Stimulated activated memory B cell treated with anti-CD40 and anti-IgM and Interleukin-4, amounts not matched to agents 10 μg/mL and 1 μg/mL and 100 μg/mL, for 72 hours (primary cell): ENCODE measurements around the gene NKAIN2.
"Not testable (repeated sequence)": the region's sequence is repeated elsewhere in the genome, so short reads cannot be mapped to it uniquely, and the experiment has no call there.

Experiments used
- ATAC-seq: fragments of 150-1000 bp; cut with Tn5 transposase; 2 replicates; pipeline ENCODE4 v1.10.0; 2021
- H3K27ac Mint-ChIP-seq: one replicate; pipeline ENCODE4 v1.8.0; 2022; ENCODE audit warnings: mild to moderate bottlenecking, mixed read lengths
- H3K27me3 Mint-ChIP-seq: one replicate; pipeline ENCODE4 v1.8.0; 2022; ENCODE audit warnings: mixed read lengths
- H3K36me3 Mint-ChIP-seq: one replicate; pipeline ENCODE4 v1.8.0; 2022; ENCODE audit warnings: mixed read lengths
- H3K4me1 Mint-ChIP-seq: one replicate; pipeline ENCODE4 v1.8.0; 2022; ENCODE audit warnings: mixed read lengths
- H3K4me3 Mint-ChIP-seq: one replicate; pipeline ENCODE4 v1.8.0; 2022; ENCODE audit warnings: mild to moderate bottlenecking, moderate library complexity, mixed read lengths
- H3K9me3 Mint-ChIP-seq: one replicate; pipeline ENCODE4 v1.8.0; 2022; ENCODE audit warnings: mixed read lengths

Gene NKAIN2

GRCh38 chr6:124237911-124238310 lies 434.2 kb downstream of the NKAIN2 start:
- Mint-ChIP-seq H3K4me3 (no peak overlapping the region), H3K27ac (no peak overlapping the region), H3K9me3 (peaks cover 12% of the 10 kb centered on the region), H3K36me3 (no peaks in the 10 kb centered on the region), H3K4me1 (no peaks in the 10 kb centered on the region), H3K27me3 (no peaks in the 10 kb centered on the region)
- ATAC-seq, result no peak

GRCh38 chr6:124238408-124238807 lies 434.7 kb downstream of the NKAIN2 start:
- not testable (repeated sequence) for H3K27ac Mint-ChIP-seq, H3K4me1 Mint-ChIP-seq, ATAC-seq, H3K36me3 Mint-ChIP-seq, H3K4me3 Mint-ChIP-seq, H3K27me3 Mint-ChIP-seq
- peaks cover 16% of the 10 kb centered on the region for H3K9me3 Mint-ChIP-seq

GRCh38 chr6:124254941-124255685 lies 451.4 kb downstream of the NKAIN2 start:
- no peaks in the 10 kb centered on the region for H3K4me1 Mint-ChIP-seq
- ATAC-seq, result no peak
- H3K27me3 Mint-ChIP-seq, result no peaks in the 10 kb centered on the region
- no peak overlapping the region for H3K27ac Mint-ChIP-seq
- H3K36me3 Mint-ChIP-seq, result no peaks in the 10 kb centered on the region
- no peak overlapping the region for H3K4me3 Mint-ChIP-seq
- H3K9me3 Mint-ChIP-seq, result no peaks in the 10 kb centered on the region

- Mint-ChIP-seq H3K4me1 (no peaks in the 10 kb centered on the region), H3K27ac (no peak overlapping the region), H3K4me3 (no peak overlapping the region), H3K27me3 (no peaks in the 10 kb centered on the region), H3K9me3 (no peaks in the 10 kb centered on the region), H3K36me3 (no peaks in the 10 kb centered on the region)
- ATAC-seq, result no peak
Measured at GRCh38 chr6:124260337-124260736, 456.7 kb downstream of the NKAIN2 start.

- H3K9me3 Mint-ChIP-seq, result peaks cover 7% of the 10 kb centered on the region
- no peaks in the 10 kb centered on the region for H3K27me3 Mint-ChIP-seq
- no peak for ATAC-seq
- H3K4me1 Mint-ChIP-seq, result no peaks in the 10 kb centered on the region
- no peaks in the 10 kb centered on the region for H3K36me3 Mint-ChIP-seq
- H3K4me3 Mint-ChIP-seq, result no peak overlapping the region
- H3K27ac Mint-ChIP-seq, result no peak overlapping the region
Measured at GRCh38 chr6:124269733-124270132, 466.1 kb downstream of the NKAIN2 start.

GRCh38 chr6:124273701-124274100 lies 470.0 kb downstream of the NKAIN2 start:
- Mint-ChIP-seq H3K4me3 (no peak overlapping the region), H3K36me3 (no peaks in the 10 kb centered on the region), H3K27ac (no peak overlapping the region), H3K9me3 (peaks cover 7% of the 10 kb centered on the region), H3K27me3 (no peaks in the 10 kb centered on the region), H3K4me1 (no peaks in the 10 kb centered on the region)
- no peak for ATAC-seq

GRCh38 chr6:124282541-124282940 lies 478.9 kb downstream of the NKAIN2 start:
- Mint-ChIP-seq H3K27ac (no peak overlapping the region), H3K36me3 (no peaks in the 10 kb centered on the region), H3K4me1 (no peaks in the 10 kb centered on the region), H3K27me3 (no peaks in the 10 kb centered on the region), H3K9me3 (no peaks in the 10 kb centered on the region), H3K4me3 (no peak overlapping the region)
- ATAC-seq, result no peak

- Mint-ChIP-seq H3K4me3 (no peak overlapping the region), H3K36me3 (no peaks in the 10 kb centered on the region), H3K27ac (no peak overlapping the region), H3K4me1 (no peaks in the 10 kb centered on the region), H3K27me3 (no peaks in the 10 kb centered on the region), H3K9me3 (no peaks in the 10 kb centered on the region)
- ATAC-seq, result no peak
Measured at GRCh38 chr6:124283486-124283885, 479.8 kb downstream of the NKAIN2 start.

GRCh38 chr6:124285146-124285545 lies 481.5 kb downstream of the NKAIN2 start:
- H3K27ac Mint-ChIP-seq, result no peak overlapping the region
- no peaks in the 10 kb centered on the region for H3K27me3 Mint-ChIP-seq
- H3K4me1 Mint-ChIP-seq, result no peaks in the 10 kb centered on the region
- no peaks in the 10 kb centered on the region for H3K9me3 Mint-ChIP-seq
- ATAC-seq, result no peak
- H3K36me3 Mint-ChIP-seq, result no peaks in the 10 kb centered on the region
- H3K4me3 Mint-ChIP-seq, result no peak overlapping the region

- H3K36me3 Mint-ChIP-seq, result no peaks in the 10 kb centered on the region
- H3K27me3 Mint-ChIP-seq, result no peaks in the 10 kb centered on the region
- no peaks in the 10 kb centered on the region for H3K9me3 Mint-ChIP-seq
- no peak for ATAC-seq
- no peak overlapping the region for H3K27ac Mint-ChIP-seq
- no peaks in the 10 kb centered on the region for H3K4me1 Mint-ChIP-seq
- H3K4me3 Mint-ChIP-seq, result no peak overlapping the region
Measured at GRCh38 chr6:124294574-124295200, 491.0 kb downstream of the NKAIN2 start.

GRCh38 chr6:124297507-124297906 lies 493.8 kb downstream of the NKAIN2 start:
- ATAC-seq, result no peak
- peaks cover 3% of the 10 kb centered on the region for H3K9me3 Mint-ChIP-seq
- H3K36me3 Mint-ChIP-seq, result no peaks in the 10 kb centered on the region
- H3K4me1 Mint-ChIP-seq, result no peaks in the 10 kb centered on the region
- no peaks in the 10 kb centered on the region for H3K27me3 Mint-ChIP-seq
- H3K4me3 Mint-ChIP-seq, result no peak overlapping the region
- H3K27ac Mint-ChIP-seq, result no peak overlapping the region

GRCh38 chr6:124298730-124299129 lies 495.1 kb downstream of the NKAIN2 start:
- Mint-ChIP-seq H3K4me1 (no peaks in the 10 kb centered on the region), H3K36me3 (no peaks in the 10 kb centered on the region), H3K27me3 (no peaks in the 10 kb centered on the region), H3K4me3 (no peak overlapping the region), H3K27ac (no peak overlapping the region), H3K9me3 (peaks cover 7% of the 10 kb centered on the region)
- ATAC-seq, result no peak

- H3K36me3 Mint-ChIP-seq, H3K27me3 Mint-ChIP-seq, H3K27ac Mint-ChIP-seq, H3K4me1 Mint-ChIP-seq, ATAC-seq, H3K4me3 Mint-ChIP-seq: not testable (repeated sequence)
- H3K9me3 Mint-ChIP-seq, result peaks cover 17% of the 10 kb centered on the region
Measured at GRCh38 chr6:124300907-124301306, 497.2 kb downstream of the NKAIN2 start.

- Mint-ChIP-seq H3K4me1 (no peaks in the 10 kb centered on the region), H3K27me3 (no peaks in the 10 kb centered on the region), H3K9me3 (peaks cover 17% of the 10 kb centered on the region), H3K27ac (no peak overlapping the region), H3K4me3 (no peak overlapping the region), H3K36me3 (no peaks in the 10 kb centered on the region)
- no peak for ATAC-seq
Measured at GRCh38 chr6:124303971-124304370, 500.3 kb downstream of the NKAIN2 start.

GRCh38 chr6:124310139-124310538 lies 506.5 kb downstream of the NKAIN2 start:
- Mint-ChIP-seq H3K27ac (no peak overlapping the region), H3K4me1 (no peaks in the 10 kb centered on the region), H3K27me3 (no peaks in the 10 kb centered on the region), H3K9me3 (peaks cover 6% of the 10 kb centered on the region), H3K4me3 (no peak overlapping the region), H3K36me3 (no peaks in the 10 kb centered on the region)
- no peak for ATAC-seq

GRCh38 chr6:124319410-124319809 lies 515.7 kb downstream of the NKAIN2 start:
- no peak for ATAC-seq
- Mint-ChIP-seq H3K4me1 (no peaks in the 10 kb centered on the region), H3K9me3 (no peaks in the 10 kb centered on the region), H3K27me3 (no peaks in the 10 kb centered on the region), H3K27ac (no peak overlapping the region), H3K4me3 (no peak overlapping the region), H3K36me3 (no peaks in the 10 kb centered on the region)
